Loucy (cell line): ENCODE data around the gene DGCR8.

Source experiments
- H2AFZ ChIP-seq: fragments of 200-600 bp; sonication (generic); 2 replicates; pipeline ENCODE4 v1.6.0; 2016; ENCODE audit warnings: antibody characterized with exemption, mild to moderate bottlenecking, low read length, moderate library complexity
- H3F3A ChIP-seq: fragments of 200-600 bp; 2 replicates; pipeline ENCODE4 v1.6.0; 2016; ENCODE audit warnings: antibody characterized with exemption, low read depth, mild to moderate bottlenecking
- H3K27me3 ChIP-seq: fragments of 200-600 bp; sonication (generic); 2 replicates; pipeline ENCODE4 v1.6.1; 2014; ENCODE audit warnings: low read length, mild to moderate bottlenecking; ENCODE audit not compliant: insufficient read depth, poor library complexity, severe bottlenecking
- H3K36me3 ChIP-seq: fragments of 200-600 bp; sonication (generic); 2 replicates; pipeline ENCODE4 v1.6.1; 2016; ENCODE audit warnings: low read length; ENCODE audit not compliant: insufficient read depth
- H3K4me1 ChIP-seq: fragments of 200-600 bp; sonication (generic); 2 replicates; pipeline ENCODE4 v1.5.1; 2014; ENCODE audit warnings: low read length, mild to moderate bottlenecking; ENCODE audit not compliant: insufficient read depth, poor library complexity, severe bottlenecking
- H3K4me2 ChIP-seq: fragments of 200-600 bp; sonication (generic); 2 replicates; pipeline ENCODE4 v1.6.0; 2014; ENCODE audit warnings: antibody characterized with exemption, low read length, low read depth, mild to moderate bottlenecking; ENCODE audit not compliant: poor library complexity, severe bottlenecking
- H3K4me3 ChIP-seq: fragments of 200-600 bp; sonication (generic); 2 replicates; pipeline ENCODE4 v1.5.1; 2014; ENCODE audit warnings: low read length, mild to moderate bottlenecking, mixed read lengths; ENCODE audit not compliant: poor library complexity, severe bottlenecking
- H3K79me2 ChIP-seq: fragments of 200-600 bp; sonication (generic); 2 replicates; pipeline ENCODE4 v1.6.1; 2014; ENCODE audit warnings: low read length; ENCODE audit not compliant: insufficient read depth
- H3K9ac ChIP-seq: fragments of 200-600 bp; sonication (generic); 2 replicates; pipeline ENCODE4 v1.6.0; 2014; ENCODE audit warnings: mild to moderate bottlenecking, low read depth, low read length, moderate library complexity; ENCODE audit not compliant: poor library complexity, severe bottlenecking
- H3K9me2 ChIP-seq: fragments of 200-600 bp; sonication (generic); replicated peaks from 2 replicates; pipeline ENCODE4 v1.6.1; 2016; ENCODE audit warnings: low read depth, low read length, mixed read lengths
- H3K9me3 ChIP-seq: fragments of 200-600 bp; sonication (generic); 2 replicates; pipeline ENCODE4 v1.6.1; 2014; ENCODE audit warnings: mild to moderate bottlenecking, antibody characterized with exemption, low read length, low read depth; ENCODE audit not compliant: insufficient read depth
- H4K20me1 ChIP-seq: fragments of 200-600 bp; sonication (generic); 2 replicates; pipeline ENCODE4 v1.6.0; 2014; ENCODE audit warnings: antibody characterized with exemption, low read length, mild to moderate bottlenecking; ENCODE audit not compliant: insufficient read depth, poor library complexity, severe bottlenecking
- EZH2phosphoT487 ChIP-seq: fragments of 200-600 bp; IDR thresholded peaks from 2 replicates; pipeline ENCODE4 v1.6.1; 2018; ENCODE audit warnings: antibody characterized with exemption, mild to moderate bottlenecking, moderate library complexity, borderline replicate concordance
- TF ChIP-seq, protein P1 (sequence below): fragments of 200-600 bp; sonication (generic); conservative IDR thresholded peaks from 2 replicates; pipeline ENCODE4 v1.5.1; 2014; ENCODE audit warnings: mild to moderate bottlenecking, antibody characterized with exemption, low read length

Gene DGCR8

DNA sequence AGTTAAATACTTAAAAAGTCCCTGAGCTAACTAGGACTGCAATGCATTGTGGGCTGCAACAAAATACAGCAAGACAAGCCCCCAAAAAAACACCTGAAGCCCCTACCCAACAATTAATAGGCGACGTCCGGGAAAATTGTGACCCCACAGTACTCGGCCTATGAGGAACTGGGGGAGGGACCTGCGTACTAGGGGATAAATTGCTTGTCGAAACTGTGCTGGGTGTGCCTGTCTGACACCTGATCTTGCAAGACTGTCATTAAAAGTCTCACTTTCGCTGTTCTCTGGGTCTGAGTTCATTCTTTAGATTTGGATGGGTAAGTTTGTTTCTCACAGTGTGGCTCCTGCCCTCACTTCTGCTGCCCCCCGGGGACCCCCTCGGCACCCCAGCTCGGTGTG lies 44.0 kb upstream of the DGCR8 start:
- no peak overlapping the region for H3K4me2 ChIP-seq
- H4K20me1 ChIP-seq, result no peaks in the 10 kb centered on the region
- H3K36me3 ChIP-seq, result no peaks in the 10 kb centered on the region
- H3K9me3 ChIP-seq, result no peaks in the 10 kb centered on the region
- no peaks in the 10 kb centered on the region for H3K79me2 ChIP-seq
- no peaks in the 10 kb centered on the region for H3K27me3 ChIP-seq
- no peak overlapping the region for H2AFZ ChIP-seq
- no peaks in the 10 kb centered on the region for H3K9me2 ChIP-seq
- H3K4me1 ChIP-seq, result peaks cover 8% of the 10 kb centered on the region
- H3K4me3 ChIP-seq, result no peak overlapping the region
- H3K9ac ChIP-seq, result no peak overlapping the region
- TF ChIP-seq EZH2phosphoT487, result no peak
- TF ChIP-seq, protein P1, sequence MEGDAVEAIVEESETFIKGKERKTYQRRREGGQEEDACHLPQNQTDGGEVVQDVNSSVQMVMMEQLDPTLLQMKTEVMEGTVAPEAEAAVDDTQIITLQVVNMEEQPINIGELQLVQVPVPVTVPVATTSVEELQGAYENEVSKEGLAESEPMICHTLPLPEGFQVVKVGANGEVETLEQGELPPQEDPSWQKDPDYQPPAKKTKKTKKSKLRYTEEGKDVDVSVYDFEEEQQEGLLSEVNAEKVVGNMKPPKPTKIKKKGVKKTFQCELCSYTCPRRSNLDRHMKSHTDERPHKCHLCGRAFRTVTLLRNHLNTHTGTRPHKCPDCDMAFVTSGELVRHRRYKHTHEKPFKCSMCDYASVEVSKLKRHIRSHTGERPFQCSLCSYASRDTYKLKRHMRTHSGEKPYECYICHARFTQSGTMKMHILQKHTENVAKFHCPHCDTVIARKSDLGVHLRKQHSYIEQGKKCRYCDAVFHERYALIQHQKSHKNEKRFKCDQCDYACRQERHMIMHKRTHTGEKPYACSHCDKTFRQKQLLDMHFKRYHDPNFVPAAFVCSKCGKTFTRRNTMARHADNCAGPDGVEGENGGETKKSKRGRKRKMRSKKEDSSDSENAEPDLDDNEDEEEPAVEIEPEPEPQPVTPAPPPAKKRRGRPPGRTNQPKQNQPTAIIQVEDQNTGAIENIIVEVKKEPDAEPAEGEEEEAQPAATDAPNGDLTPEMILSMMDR, result no peak
- H3F3A ChIP-seq, result no peaks in the 10 kb centered on the region

- H3K9me2 ChIP-seq, result no peaks in the 10 kb centered on the region
- H2AFZ ChIP-seq, result no peak overlapping the region
- H3K4me3 ChIP-seq, result no peak overlapping the region
- TF ChIP-seq EZH2phosphoT487, result no peak
- TF ChIP-seq, protein P1, result no peak
- no peaks in the 10 kb centered on the region for H3F3A ChIP-seq
- no peaks in the 10 kb centered on the region for H3K27me3 ChIP-seq
- no peak overlapping the region for H3K4me2 ChIP-seq
- no peak overlapping the region for H3K9ac ChIP-seq
- H4K20me1 ChIP-seq, result no peaks in the 10 kb centered on the region
- no peaks in the 10 kb centered on the region for H3K36me3 ChIP-seq
- H3K9me3 ChIP-seq, result no peaks in the 10 kb centered on the region
- peaks cover 8% of the 10 kb centered on the region for H3K4me1 ChIP-seq
- H3K79me2 ChIP-seq, result no peaks in the 10 kb centered on the region
These were observed 43.3 kb upstream of the DGCR8 start for GRCh38 chr22:20036535-20037392.

- no peak overlapping the region for H2AFZ ChIP-seq
- H4K20me1 ChIP-seq, result no peaks in the 10 kb centered on the region
- H3K79me2 ChIP-seq, result no peaks in the 10 kb centered on the region
- peaks cover 3% of the 10 kb centered on the region for H3K4me1 ChIP-seq
- H3F3A ChIP-seq, result no peaks in the 10 kb centered on the region
- H3K9ac ChIP-seq, result no peak overlapping the region
- no peaks in the 10 kb centered on the region for H3K27me3 ChIP-seq
- H3K36me3 ChIP-seq, result no peaks in the 10 kb centered on the region
- no peak overlapping the region for H3K4me2 ChIP-seq
- TF ChIP-seq EZH2phosphoT487, result no peak
- TF ChIP-seq, protein P1, result no peak
- H3K9me3 ChIP-seq, result no peaks in the 10 kb centered on the region
- no peak overlapping the region for H3K4me3 ChIP-seq
- H3K9me2 ChIP-seq, result no peaks in the 10 kb centered on the region
These were observed 42.6 kb upstream of the DGCR8 start for GRCh38 chr22:20037419-20037818.
